ENCODE data around the gene ADGRF4. TPM values are rescaled to one million over a fixed set of nuclear protein-coding genes. Genes with fewer than 3 reads are reported as not detected.

ADGRF4 gene
- total and polyA plus RNA-seq, 2 donors (not counting 3 experiments of a cell fraction or from before 2014, with no cell fraction given), result not detected

DNA sequence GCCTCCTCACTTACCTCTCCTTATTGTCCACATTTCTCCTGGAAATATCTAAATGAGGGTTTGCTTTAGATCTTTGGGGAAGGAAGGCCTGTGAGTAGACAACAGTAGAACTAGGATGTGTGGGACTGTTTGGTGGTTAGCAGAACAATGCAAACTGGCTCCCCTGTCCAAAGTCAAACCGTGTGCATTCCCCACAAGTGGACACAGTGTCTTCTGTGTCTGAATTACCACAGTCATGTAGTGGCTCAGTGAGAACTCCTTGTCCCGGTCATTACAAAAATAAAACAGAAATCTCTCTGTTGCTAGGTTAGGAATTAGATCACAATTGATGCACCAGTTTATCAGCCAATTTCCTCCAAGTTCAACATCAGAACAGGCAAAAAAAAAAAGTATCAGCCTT lies 455 bp upstream of the ADGRF4 start:
- H3K27me3 ChIP-seq (ENCODE audit: control insufficient read depth in 2 of 2, insufficient read depth in 2 of 2, low read length in 2 of 2), result no peaks in the 10 kb centered on the region
- no peaks in the 10 kb centered on the region for H3K9me3 ChIP-seq (replicated peaks; ENCODE audit: control insufficient read depth, insufficient read depth, low read length)
- H3K4me2 ChIP-seq (ENCODE audit: insufficient read depth, low read length), result no peak overlapping the region
- no peaks in the 10 kb centered on the region for H3K36me3 ChIP-seq (ENCODE audit: control insufficient read depth in 2 of 2, extremely low read depth in 1 of 2, insufficient read depth in 2 of 2, low read length in 2 of 2)
- no peak for TF ChIP-seq GATA2 (IDR thresholded peaks at IDR 0.05; ENCODE audit: insufficient read depth, insufficient read length, low read depth, low read length)
- TF ChIP-seq CTCF (IDR thresholded peaks at IDR 0.05; ENCODE audit: extremely low read depth in 1 of 2, insufficient read depth in 1 of 2, low read depth in 1 of 2, low read length in 2 of 2), result no peak
- no peak for TF ChIP-seq EZH2 (IDR thresholded peaks at IDR 0.05; ENCODE audit: borderline replicate concordance, low read depth, low read length, severe bottlenecking)
- TF ChIP-seq POLR2A (IDR thresholded peaks at IDR 0.05; ENCODE audit: low read depth, low read length), result no peak
- H3K27ac ChIP-seq (ENCODE audit: insufficient read depth, low read depth, low read length), result no peak overlapping the region
- no peak overlapping the region for H3K9ac ChIP-seq (replicated peaks; ENCODE audit: extremely low read depth, insufficient read depth, low read length)
- no peak overlapping the region for H3K4me3 ChIP-seq (replicated peaks in 1 of 3; ENCODE audit: insufficient read depth in 1 of 3, low read depth in 1 of 3, low read length in 3 of 3)
- intact Hi-C loops (cut with micrococcal nuclease) (no loop called here), dilution Hi-C loops (cut with MboI; ENCODE audit: extremely low pct_ligation_motif_present, low sequenced_read_pairs) (no loop called here)
- no peak overlapping the region for H2AFZ ChIP-seq (ENCODE audit: low read depth, low read length)
- FAIRE-seq (no peak), DNase-seq (ENCODE audit: low read depth, low spot score) (no peak)
- CTCF ChIA-PET, result no interaction called here
- H4K20me1 ChIP-seq (replicated peaks; ENCODE audit: control insufficient read depth, extremely low read depth, insufficient read depth, low read length), result no peaks in the 10 kb centered on the region
- no peaks in the 10 kb centered on the region for H3K9me1 ChIP-seq (replicated peaks; ENCODE audit: control insufficient read depth, extremely low read depth, insufficient read depth, low read length)
- no peaks in the 10 kb centered on the region for H3K4me1 ChIP-seq (ENCODE audit: control insufficient read depth, extremely low read depth, insufficient read depth, low read length)
- POLR2A ChIA-PET, result no interaction called here
- no TSS peak for BruUV-seq (replicated peaks)
- no peaks in the 10 kb centered on the region for H3K79me2 ChIP-seq (ENCODE audit: control insufficient read depth, insufficient read depth, low read length)

DNA sequence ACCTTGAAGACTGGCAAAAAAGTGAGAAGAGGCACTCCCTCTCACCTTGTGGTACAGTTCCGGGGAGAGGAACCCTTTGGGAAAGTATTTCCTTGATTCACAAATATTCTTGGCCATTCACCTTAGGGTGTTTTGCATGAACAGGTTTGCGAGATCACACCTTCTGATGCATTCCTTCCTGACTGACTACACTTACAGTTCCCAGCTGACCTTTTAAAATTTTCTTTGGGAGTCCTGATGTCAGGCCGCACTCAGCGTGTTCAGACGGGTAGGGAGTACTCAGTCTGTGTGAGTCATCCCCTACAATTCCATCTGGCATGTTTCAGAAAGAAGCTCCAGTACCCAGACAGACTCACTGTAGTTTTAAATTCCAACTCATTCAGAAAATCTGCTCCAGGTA lies 1.7 kb downstream of the ADGRF4 start:
- Histone ChIP-seq H3K79me2 (ENCODE audit: control insufficient read depth, insufficient read depth, low read length) (no peaks in the 10 kb centered on the region), H4K20me1 (replicated peaks; ENCODE audit: control insufficient read depth, extremely low read depth, insufficient read depth, low read length) (no peaks in the 10 kb centered on the region), H3K4me1 (ENCODE audit: control insufficient read depth, extremely low read depth, insufficient read depth, low read length) (no peaks in the 10 kb centered on the region), H2AFZ (ENCODE audit: low read depth, low read length) (no peak overlapping the region), H3K9me1 (replicated peaks; ENCODE audit: control insufficient read depth, extremely low read depth, insufficient read depth, low read length) (no peaks in the 10 kb centered on the region), H3K9ac (replicated peaks; ENCODE audit: extremely low read depth, insufficient read depth, low read length) (no peak overlapping the region), H3K9me3 (replicated peaks; ENCODE audit: control insufficient read depth, insufficient read depth, low read length) (no peaks in the 10 kb centered on the region), H3K4me2 (ENCODE audit: insufficient read depth, low read length) (no peak overlapping the region), H3K4me3 (replicated peaks in 1 of 3; ENCODE audit: insufficient read depth in 1 of 3, low read depth in 1 of 3, low read length in 3 of 3) (no peak overlapping the region), H3K27ac (ENCODE audit: insufficient read depth, low read depth, low read length) (no peak overlapping the region), H3K27me3 (ENCODE audit: control insufficient read depth in 2 of 2, insufficient read depth in 2 of 2, low read length in 2 of 2) (no peaks in the 10 kb centered on the region), H3K36me3 (ENCODE audit: control insufficient read depth in 2 of 2, extremely low read depth in 1 of 2, insufficient read depth in 2 of 2, low read length in 2 of 2) (no peaks in the 10 kb centered on the region)
- dilution Hi-C loops (cut with MboI; ENCODE audit: extremely low pct_ligation_motif_present, low sequenced_read_pairs), result no loop called here
- TF ChIP-seq FOS (IDR thresholded peaks at IDR 0.05; ENCODE audit: borderline replicate concordance, insufficient read depth, low read length) (no peak), POLR2A (IDR thresholded peaks at IDR 0.05; ENCODE audit: low read depth, low read length) (no peak), POLR2AphosphoS5 (IDR thresholded peaks at IDR 0.05; ENCODE audit: insufficient read depth, low read depth, low read length) (no peak), JUN (IDR thresholded peaks at IDR 0.05; ENCODE audit: borderline replicate concordance, insufficient read depth, insufficient read length, low read depth) (no peak), MAX (IDR thresholded peaks at IDR 0.05; ENCODE audit: insufficient read depth, insufficient read length) (no peak), MYC (IDR thresholded peaks at IDR 0.05; ENCODE audit: low read depth, low read length) (no peak), GATA2 (IDR thresholded peaks at IDR 0.05; ENCODE audit: insufficient read depth, insufficient read length, low read depth, low read length) (no peak), CTCF (IDR thresholded peaks at IDR 0.05; ENCODE audit: extremely low read depth in 1 of 2, insufficient read depth in 1 of 2, low read depth in 1 of 2, low read length in 2 of 2) (no peak), EZH2 (IDR thresholded peaks at IDR 0.05; ENCODE audit: borderline replicate concordance, low read depth, low read length, severe bottlenecking) (no peak)
- DNase-seq (ENCODE audit: low read depth, low spot score) (no peak), FAIRE-seq (no peak)
- ChIA-PET POLR2A (no interaction called here), CTCF (no interaction called here)
- BruUV-seq (replicated peaks), result no TSS peak
- intact Hi-C loops (cut with micrococcal nuclease), result no loop called here

Data from endothelial cell of umbilical vein (primary cell).